GM23248 (cell line): Measurements from ENCODE around the gene PDP2. TPM values are rescaled to one million over a fixed set of nuclear protein-coding genes. Genes with fewer than 3 reads are reported as not detected.

Experiments
- DNase-seq: peaks from one replicate; pipeline ENCODE4 v3.0.0-alpha.2; 2015
- H2AFZ ChIP-seq: fragments of 200-600 bp; sonication (generic); 2 replicates; pipeline ENCODE4 v1.6.1; 2016; ENCODE audit warnings: antibody characterized with exemption
- H3F3A ChIP-seq: fragments of 200-600 bp; sonication (generic); 2 replicates; pipeline ENCODE4 v1.6.1; 2016; ENCODE audit warnings: mild to moderate bottlenecking, antibody characterized with exemption, mixed run types; ENCODE audit not compliant: insufficient read depth
- H3K27ac ChIP-seq: fragments of 200-600 bp; sonication (generic); 2 replicates; pipeline ENCODE4 v1.5.1; 2016; ENCODE audit warnings: mild to moderate bottlenecking
- H3K27me3 ChIP-seq: fragments of 200-600 bp; sonication (generic); replicated peaks from 2 replicates; pipeline ENCODE4 v1.6.1; 2016; ENCODE audit warnings: mild to moderate bottlenecking; ENCODE audit not compliant: insufficient read depth
- H3K36me3 ChIP-seq: fragments of 200-600 bp; sonication (generic); 2 replicates; pipeline ENCODE4 v1.6.1; 2016; ENCODE audit warnings: low read depth, mild to moderate bottlenecking
- H3K4me1 ChIP-seq: fragments of 200-600 bp; sonication (generic); 2 replicates; pipeline ENCODE4 v1.6.1; 2016; ENCODE audit warnings: mild to moderate bottlenecking; ENCODE audit not compliant: insufficient read depth
- H3K4me2 ChIP-seq: fragments of 200-600 bp; sonication (generic); one replicate; pipeline ENCODE4 v1.6.1; 2016; ENCODE audit warnings: mild to moderate bottlenecking; ENCODE audit not compliant: unreplicated experiment
- H3K4me3 ChIP-seq: fragments of 200-600 bp; sonication (generic); 2 replicates; pipeline ENCODE4 v1.5.1; 2016; ENCODE audit warnings: mild to moderate bottlenecking
- H3K79me2 ChIP-seq: fragments of 200-600 bp; sonication (generic); 2 replicates; pipeline ENCODE4 v1.6.1; 2016; ENCODE audit warnings: mild to moderate bottlenecking; ENCODE audit not compliant: insufficient read depth
- H3K9ac ChIP-seq: fragments of 200-600 bp; sonication (generic); 2 replicates; pipeline ENCODE4 v1.6.1; 2016; ENCODE audit warnings: mild to moderate bottlenecking
- H3K9me2 ChIP-seq: fragments of 200-600 bp; sonication (generic); 2 replicates; pipeline ENCODE4 v1.6.1; 2016; ENCODE audit warnings: mixed run types, mild to moderate bottlenecking, moderate library complexity; ENCODE audit not compliant: insufficient read depth
- H3K9me3 ChIP-seq: fragments of 200-600 bp; sonication (generic); one replicate; pipeline ENCODE4 v1.6.1; 2017; ENCODE audit warnings: low read depth
- H4K20me1 ChIP-seq: fragments of 200-600 bp; sonication (generic); 2 replicates; pipeline ENCODE4 v1.6.0; 2016; ENCODE audit not compliant: insufficient read depth
- EZH2 ChIP-seq: fragments of 200-600 bp; sonication (generic); IDR thresholded peaks from 2 replicates; pipeline ENCODE4 v1.6.1; 2018; ENCODE audit warnings: antibody characterized with exemption, mild to moderate bottlenecking; ENCODE audit not compliant: insufficient read depth, poor library complexity, severe bottlenecking
- EZH2phosphoT487 ChIP-seq: fragments of 200-600 bp; sonication (generic); IDR thresholded peaks from 2 replicates; pipeline ENCODE4 v1.6.1; 2018; ENCODE audit warnings: antibody characterized with exemption, moderate library complexity, mild to moderate bottlenecking, low read depth; ENCODE audit not compliant: insufficient read depth
- WGBS, 2 experiments: methylation state at CpG; one replicate each; pipeline ENCODE4 v1.1.6; 2015 to 2017; ENCODE audit warnings: low lambda C conversion rate in 2 of 2, low coverage in 1 of 2; ENCODE audit errors: missing lambda C conversion rate in 2 of 2; 5-methylcytosine and 5-hydroxymethylcytosine counted together
- in situ Hi-C: fragments of 300-500 bp; cut with MboI; formaldehyde crosslinking; loops from 2 replicates; pipeline ENCODE4 v1.15.0; 2020
- polyA plus RNA-seq: library from polyadenylated mRNA; unstranded; fragments of >200 nt; fragmentation: Nextera tagmentation; extraction: Ambion mirVana; gene quantifications from 2 replicates; pipeline ENCODE4 v1.2.1, GENCODE V29; 2016
- total RNA-seq: library from RNA; depleted of rRNA; stranded (reverse); fragments of >200 nt; shearing (Covaris generic); gene quantifications from 2 replicates; pipeline ENCODE4 v1.2.3, GENCODE V29; 2014

Gene PDP2
- total and polyA plus RNA-seq, 2 experiments from 2014 or later, result 3.3 to 3.9 TPM

DNA sequence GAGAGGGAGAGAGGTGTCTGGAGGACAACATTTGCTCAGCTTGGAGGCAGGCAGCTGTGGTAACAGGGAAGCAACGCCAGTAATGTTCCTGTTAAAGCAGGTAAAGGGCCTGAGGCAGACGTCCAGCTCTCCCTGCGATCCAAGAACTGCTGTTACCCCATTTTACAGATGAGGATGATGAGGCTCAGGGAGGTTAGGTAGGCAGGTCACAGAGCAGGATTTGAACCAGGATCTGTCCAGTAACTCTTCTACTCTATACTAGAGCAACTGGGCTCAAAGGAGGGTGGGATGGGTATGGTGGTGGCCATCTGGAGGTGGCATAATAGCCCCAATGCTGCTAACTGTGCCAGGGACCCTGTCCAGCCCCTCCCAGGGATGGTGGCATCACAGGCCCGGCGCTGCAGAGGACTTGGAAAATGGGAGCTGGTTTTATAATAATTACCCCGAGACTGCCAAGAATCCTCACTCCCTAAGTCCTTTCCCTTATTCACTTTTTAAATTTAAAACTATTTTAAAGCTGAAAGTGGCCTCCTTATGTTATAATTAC lies 24.1 kb upstream of the PDP2 start:
- H3K9me3 ChIP-seq, result no peaks in the 10 kb centered on the region
- no peaks in the 10 kb centered on the region for H3K36me3 ChIP-seq
- H4K20me1 ChIP-seq, result no peaks in the 10 kb centered on the region
- 0 out of 2 replicates have a peak, but pooled peaks cover 4% of the 10 kb centered on the region for H3K27me3 ChIP-seq
- no peak overlapping the region for H3K27ac ChIP-seq
- H3K9ac ChIP-seq, result no peak overlapping the region
- H3F3A ChIP-seq, result no peaks in the 10 kb centered on the region
- 74 to 76% methylated on average over 6 of the region's 6 CpGs for WGBS, 2 experiments
- no peaks in the 10 kb centered on the region for H3K79me2 ChIP-seq
- in situ Hi-C loops, result loop anchor here (25.0 kb wide), 1 partner anchor 444 kb away; no protein-coding TSS in a partner anchor
- H3K9me2 ChIP-seq, result no peaks in the 10 kb centered on the region
- H3K4me2 ChIP-seq, result no peak overlapping the region
- no peak for DNase-seq
- H3K4me1 ChIP-seq, result no peaks in the 10 kb centered on the region
- TF ChIP-seq EZH2phosphoT487 (no peak), EZH2 (no peak)
- H2AFZ ChIP-seq, result no peak overlapping the region
- H3K4me3 ChIP-seq, result no peak overlapping the region

DNA sequence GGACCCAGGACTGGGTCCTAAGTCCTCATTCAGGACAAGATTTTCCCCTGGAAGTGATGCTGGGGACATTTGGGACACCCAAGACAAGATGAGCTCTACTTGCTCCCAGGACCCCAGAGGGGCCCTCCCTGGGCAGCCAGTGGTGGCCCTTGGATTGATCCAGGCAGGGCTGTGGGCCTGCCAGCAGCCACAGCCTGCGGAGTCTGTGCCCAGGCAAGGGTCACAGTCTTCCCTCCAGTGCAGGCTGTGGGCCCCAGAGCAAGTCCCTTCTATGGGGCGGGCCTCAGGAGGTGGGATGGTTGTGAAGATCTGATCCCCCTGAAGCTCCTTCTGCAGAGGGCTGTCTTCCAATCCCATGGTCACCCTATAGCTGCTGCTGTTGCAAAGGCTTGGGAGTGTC lies 23.5 kb upstream of the PDP2 start:
- no peak overlapping the region for H2AFZ ChIP-seq
- WGBS, 2 experiments, result 88 to 90% methylated on average over 2 of the region's 2 CpGs
- 0 out of 2 replicates have a peak, but pooled peaks cover 4% of the 10 kb centered on the region for H3K27me3 ChIP-seq
- H3K4me3 ChIP-seq, result no peak overlapping the region
- TF ChIP-seq EZH2 (no peak), EZH2phosphoT487 (no peak)
- H3K36me3 ChIP-seq, result no peaks in the 10 kb centered on the region
- H3K79me2 ChIP-seq, result no peaks in the 10 kb centered on the region
- no peak overlapping the region for H3K27ac ChIP-seq
- H3K4me2 ChIP-seq, result no peak overlapping the region
- H3K9ac ChIP-seq, result no peak overlapping the region
- no peaks in the 10 kb centered on the region for H3K9me2 ChIP-seq
- no peaks in the 10 kb centered on the region for H3F3A ChIP-seq
- H3K9me3 ChIP-seq, result no peaks in the 10 kb centered on the region
- in situ Hi-C loops, result loop anchor here (25.0 kb wide), 1 partner anchor 444 kb away; no protein-coding TSS in a partner anchor
- DNase-seq, result no peak
- H4K20me1 ChIP-seq, result no peaks in the 10 kb centered on the region
- H3K4me1 ChIP-seq, result no peaks in the 10 kb centered on the region

DNA sequence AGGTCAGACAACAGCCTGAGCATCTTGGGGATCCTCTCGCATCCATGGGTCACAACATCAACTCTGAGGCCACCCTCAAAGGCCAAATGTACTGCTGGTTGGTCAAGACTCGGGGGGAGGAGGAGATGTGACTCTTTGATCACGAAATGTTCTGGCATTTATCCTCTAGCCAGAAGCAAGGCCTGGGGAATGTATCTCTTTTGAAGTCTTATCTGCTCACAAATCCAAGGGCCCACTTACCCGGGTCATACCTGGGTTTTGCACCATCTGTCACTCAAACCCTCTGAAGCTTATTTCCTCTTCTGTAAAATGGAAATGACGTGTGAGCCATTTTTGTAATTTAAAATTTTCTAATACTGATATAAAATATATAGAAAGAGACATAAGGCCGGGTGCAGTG lies 22.9 kb upstream of the PDP2 start:
- in situ Hi-C loops, result loop anchor here (25.0 kb wide), 1 partner anchor 445 kb away; no protein-coding TSS in a partner anchor
- 47 to 58% methylated on average over 6 of the region's 6 CpGs for WGBS, 2 experiments
- no peak overlapping the region for H2AFZ ChIP-seq

DNA sequence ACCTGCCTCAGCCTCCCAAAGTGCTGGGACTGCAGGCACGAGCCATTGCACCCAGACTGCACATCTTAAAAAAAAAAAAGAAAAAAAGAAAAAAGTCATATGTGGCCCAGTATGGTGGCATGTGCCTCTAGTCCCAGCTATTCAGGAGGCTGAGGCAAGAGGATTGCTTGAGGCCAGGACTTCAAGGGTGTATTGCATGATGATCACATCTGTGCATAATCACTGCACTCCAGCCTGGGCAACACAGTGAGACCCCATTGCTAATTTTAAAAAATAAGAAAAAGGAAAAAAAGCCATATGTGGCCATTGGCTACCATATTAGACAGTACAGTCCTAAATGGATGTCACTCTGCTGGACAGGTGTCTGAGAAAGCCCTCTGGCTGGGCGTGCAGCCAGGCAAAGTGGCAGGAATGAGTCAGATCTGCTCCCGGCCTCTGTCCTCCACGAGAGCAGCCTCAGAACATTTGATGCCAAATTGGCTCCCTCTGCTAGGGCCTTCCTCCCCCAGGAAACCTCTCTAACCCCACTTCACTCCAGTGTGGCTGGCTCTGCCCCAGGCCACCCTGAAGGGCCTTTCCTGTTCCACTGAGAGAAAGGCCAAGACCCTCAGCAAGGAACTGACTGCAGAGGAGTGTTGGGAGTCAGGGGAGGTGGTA lies 21.4 kb upstream of the PDP2 start:
- H3K4me1 ChIP-seq, result no peaks in the 10 kb centered on the region
- DNase-seq, result peak; percentile 81
- no peak overlapping the region for H3K27ac ChIP-seq
- no peaks in the 10 kb centered on the region for H4K20me1 ChIP-seq
- H3K4me3 ChIP-seq, result no peak overlapping the region
- no peaks in the 10 kb centered on the region for H3F3A ChIP-seq
- H3K9me2 ChIP-seq, result no peaks in the 10 kb centered on the region
- no peaks in the 10 kb centered on the region for H3K27me3 ChIP-seq
- TF ChIP-seq EZH2 (no peak), EZH2phosphoT487 (no peak)
- in situ Hi-C loops, result loop anchor here (25.0 kb wide), 1 partner anchor 447 kb away; no protein-coding TSS in a partner anchor
- no peak overlapping the region for H2AFZ ChIP-seq
- WGBS, 2 experiments, result 26 to 29% methylated on average over 4 of the region's 4 CpGs
- no peaks in the 10 kb centered on the region for H3K36me3 ChIP-seq
- H3K79me2 ChIP-seq, result no peaks in the 10 kb centered on the region
- no peak overlapping the region for H3K4me2 ChIP-seq
- H3K9ac ChIP-seq, result no peak overlapping the region
- no peaks in the 10 kb centered on the region for H3K9me3 ChIP-seq

More for the DNA sequence above, 22.9 kb upstream of the PDP2 start:
- Histone ChIP-seq H3K9me2 (no peaks in the 10 kb centered on the region), H3K79me2 (no peaks in the 10 kb centered on the region), H3K27ac (no peak overlapping the region), H3F3A (no peaks in the 10 kb centered on the region), H3K36me3 (no peaks in the 10 kb centered on the region), H3K9me3 (no peaks in the 10 kb centered on the region), H3K4me1 (no peaks in the 10 kb centered on the region), H3K4me3 (no peak overlapping the region), H3K4me2 (no peak overlapping the region), H4K20me1 (no peaks in the 10 kb centered on the region), H3K9ac (no peak overlapping the region), H3K27me3 (0 out of 2 replicates have a peak, but pooled peaks cover 4% of the 10 kb centered on the region)
- TF ChIP-seq EZH2phosphoT487 (no peak), EZH2 (no peak)
- no peak for DNase-seq
